A673 (cell line): Measurements from ENCODE around the gene G3BP1. TPM values are rescaled to one million over a fixed set of nuclear protein-coding genes. Genes with fewer than 3 reads are reported as not detected.

Source experiments
- BruUV-seq: library from RNA; stranded (reverse); fragments of 400-500 nt; replicated peaks from 2 replicates; lab custom pipeline; 2021; lab: Mats Ljungman, UMichigan
- CTCF ChIA-PET: fragments of 300-600 bp; sonication (Branson Sonifier 250); formaldehyde crosslinking; loops from one replicate; lab custom pipeline; 2022; ENCODE audit warnings: antibody characterized with exemption; lab: Charles Lee
- POLR2A ChIA-PET: fragments of 300-600 bp; sonication (Branson Sonifier 250); formaldehyde crosslinking; loops from one replicate; lab custom pipeline; 2022; ENCODE audit warnings: antibody characterized with exemption; ENCODE audit not compliant: low non-redundant PET; lab: Charles Lee
- DNase-seq: peaks from one replicate; pipeline ENCODE4 v3.0.0-alpha.2; 2015; ENCODE audit warnings: low spot score
- H3K27ac ChIP-seq: fragments of 200-600 bp; sonication (generic); 2 replicates; pipeline ENCODE4 v1.5.1; 2016; ENCODE audit warnings: mixed run types, low read depth, mild to moderate bottlenecking, mixed read lengths, antibody characterized with exemption, low read length; ENCODE audit not compliant: poor library complexity, severe bottlenecking
- H3K27me3 ChIP-seq: fragments of 200-600 bp; sonication (generic); replicated peaks from 2 replicates; pipeline ENCODE4 v1.6.1; 2017; ENCODE audit warnings: mixed run types, low read depth, mild to moderate bottlenecking, mixed read lengths, antibody characterized with exemption, low read length; ENCODE audit not compliant: insufficient read depth, poor library complexity
- H3K36me3 ChIP-seq: fragments of 200-600 bp; sonication (generic); 2 replicates; pipeline ENCODE4 v1.6.1; 2016; ENCODE audit warnings: mixed run types, mild to moderate bottlenecking, mixed read lengths, antibody characterized with exemption, low read length; ENCODE audit not compliant: insufficient read depth, poor library complexity, severe bottlenecking
- H3K4me1 ChIP-seq: fragments of 200-600 bp; sonication (generic); 2 replicates; pipeline ENCODE4 v1.6.1; 2017; ENCODE audit warnings: mixed run types, mild to moderate bottlenecking, mixed read lengths, antibody characterized with exemption, low read length; ENCODE audit not compliant: insufficient read depth, poor library complexity, severe bottlenecking
- H3K4me3 ChIP-seq: fragments of 200-600 bp; sonication (generic); 2 replicates; pipeline ENCODE4 v1.5.1; 2016; ENCODE audit warnings: low read depth, mixed run types, mild to moderate bottlenecking, mixed read lengths, low read length; ENCODE audit not compliant: poor library complexity, severe bottlenecking
- H3K9me3 ChIP-seq: fragments of 200-600 bp; sonication (generic); 2 replicates; pipeline ENCODE4 v1.6.1; 2016; ENCODE audit warnings: mixed run types, low read depth, mild to moderate bottlenecking, mixed read lengths, antibody characterized with exemption, low read length; ENCODE audit not compliant: poor library complexity, severe bottlenecking
- CTCF ChIP-seq: fragments of 300-800, 200-600 bp; sonication (generic); conservative IDR thresholded peaks from 2 replicates; pipeline ENCODE4 v1.5.1; 2017; ENCODE audit warnings: low read depth, mild to moderate bottlenecking, antibody characterized with exemption, low read length, moderate library complexity, mixed read lengths
- EZH2 ChIP-seq: fragments of 200-600 bp; sonication (generic); IDR thresholded peaks from 2 replicates; pipeline ENCODE4 v1.6.1; 2017; ENCODE audit warnings: borderline replicate concordance, low read depth, mild to moderate bottlenecking, mixed read lengths, antibody characterized with exemption, low read length; ENCODE audit not compliant: poor library complexity, severe bottlenecking
- intact Hi-C: fragments of 100-400 bp; cut with micrococcal nuclease; formaldehyde crosslinking; loops from one replicate; pipeline ENCODE4 v1.10.0; 2022; ENCODE audit not compliant: unreplicated experiment
- total RNA-seq: library from RNA; stranded (reverse); gene quantifications from 2 replicates; pipeline ENCODE4 v1.2.3, GENCODE V29; 2021

The G3BP1 gene
- total RNA-seq, 1 experiment from 2014 or later = 317 TPM

- no TSS peak for BruUV-seq
- ChIA-PET POLR2A (no interaction called here), CTCF (no interaction called here)
- Histone ChIP-seq H3K36me3 (no peaks in the 10 kb centered on the region), H3K4me1 (peaks cover 4% of the 10 kb centered on the region), H3K27me3 (no peaks in the 10 kb centered on the region), H3K27ac (peak overlapping the region; percentile 77), H3K4me3 (peak overlapping the region; percentile 86), H3K9me3 (no peaks in the 10 kb centered on the region)
- intact Hi-C loops = no loop called here
- TF ChIP-seq EZH2 (no peak), CTCF (no peak)
- no peak for DNase-seq
These were observed 14.3 kb upstream of the G3BP1 start for GRCh38 chr5:151757233-151758140.

- no peak for TF ChIP-seq CTCF
- no peak for TF ChIP-seq EZH2
- Histone ChIP-seq H3K9me3 (no peaks in the 10 kb centered on the region), H3K27ac (peak overlapping the region; percentile 77), H3K36me3 (no peaks in the 10 kb centered on the region), H3K4me1 (peaks cover 4% of the 10 kb centered on the region), H3K27me3 (no peaks in the 10 kb centered on the region), H3K4me3 (peak overlapping the region; percentile 86)
- TSS peak; percentile 70 for BruUV-seq
- intact Hi-C loops = no loop called here
- no peak for DNase-seq
- CTCF ChIA-PET = no interaction called here
- POLR2A ChIA-PET = no interaction called here
These were observed 13.7 kb upstream of the G3BP1 start for GRCh38 chr5:151758141-151758429.

GRCh38 chr5:151758430-151759241 lies 13.1 kb upstream of the G3BP1 start, which contains the start of gene ATOX1:
ATOX1 (minus strand) TSS chr5:151758631; CDS start chr5:151758551, 80 bp downstream.
- DNase-seq = peak; percentile 91
- H3K36me3 ChIP-seq = no peaks in the 10 kb centered on the region
- H3K27ac ChIP-seq = peak within 1 kb of the TSS; percentile 77
- CTCF ChIA-PET = no interaction called here
- no peaks in the 10 kb centered on the region for H3K27me3 ChIP-seq
- no TSS peak for BruUV-seq
- no peak for TF ChIP-seq EZH2
- TF ChIP-seq CTCF = no peak
- peak within 1 kb of the TSS; percentile 86 for H3K4me3 ChIP-seq
- H3K9me3 ChIP-seq = no peaks in the 10 kb centered on the region
- POLR2A ChIA-PET = no interaction called here
- intact Hi-C loops = no loop called here
- H3K4me1 ChIP-seq = peaks cover 4% of the 10 kb centered on the region
